Measurements from ENCODE around the gene LRWD1. TPM values are rescaled to one million over a fixed set of nuclear protein-coding genes. Genes with fewer than 3 reads are reported as not detected.
"Not testable (repeated sequence)": the region's sequence is repeated elsewhere in the genome, so short reads cannot be mapped to it uniquely, and the experiment has no call there.

LRWD1 gene
- total RNA-seq, 1 donor: 18.6 TPM

DNA sequence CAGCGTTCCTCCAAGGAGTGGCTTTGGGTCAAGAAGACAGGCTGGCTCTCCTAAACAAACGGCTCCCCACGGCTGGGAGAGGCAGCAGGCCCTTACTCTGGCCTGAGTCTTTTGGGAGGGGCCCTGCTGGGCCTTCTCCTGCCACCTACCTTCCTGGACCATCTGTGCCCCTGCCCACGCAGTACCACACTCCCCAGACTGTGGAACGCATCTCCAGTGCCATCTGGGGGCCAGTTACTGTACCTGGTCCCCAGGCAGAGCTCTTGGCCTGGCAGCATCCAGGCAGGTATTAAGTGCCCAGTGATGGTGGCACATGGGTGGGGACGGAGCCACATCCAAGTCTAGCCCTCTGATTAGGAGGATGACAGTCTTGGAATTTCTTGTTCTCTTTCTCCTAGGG lies 14.5 kb upstream of the LRWD1 start:
- no peak for DNase-seq (ENCODE audit: low read depth)
- TF ChIP-seq CTCF (IDR thresholded peaks at IDR 0.05; ENCODE audit: insufficient read depth, low read length): no peak
- H3K4me3 ChIP-seq (ENCODE audit: low read depth, low read length): no peak overlapping the region

DNA sequence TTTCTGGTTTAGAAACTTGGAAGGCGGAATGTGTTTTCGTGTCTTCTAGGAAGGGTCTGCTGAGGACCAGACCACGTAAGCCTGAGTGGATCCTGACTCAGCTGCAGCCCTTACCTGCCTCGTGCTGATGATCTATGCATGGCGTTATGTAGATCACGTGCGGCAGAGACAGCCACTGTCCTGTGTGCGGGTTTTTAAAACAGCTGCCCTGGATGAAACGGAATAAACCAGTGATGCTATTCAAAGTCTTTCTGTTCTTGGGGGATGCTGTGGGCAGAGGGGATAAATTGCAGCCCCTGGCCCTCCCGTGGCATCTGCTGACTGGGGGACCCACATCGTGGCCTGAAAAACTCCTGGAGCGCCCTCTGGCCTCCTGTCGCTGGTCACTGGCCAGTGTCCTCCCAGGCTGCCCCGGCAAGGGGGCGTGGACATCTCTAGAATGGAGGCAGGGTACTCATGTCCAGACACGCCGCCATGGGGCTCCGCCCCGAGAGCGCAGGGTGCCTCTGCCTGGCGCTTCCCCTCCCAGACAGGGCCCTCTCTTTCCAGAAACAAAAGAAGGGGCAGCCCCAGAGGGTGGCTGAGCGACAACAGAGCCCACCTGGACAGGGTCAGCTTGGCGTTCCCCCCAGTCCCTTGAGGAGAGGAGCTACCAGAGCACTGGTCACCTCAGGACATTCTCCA lies 13.3 kb upstream of the LRWD1 start:
- no peak for DNase-seq (ENCODE audit: low read depth)
- no peak for TF ChIP-seq CTCF (IDR thresholded peaks at IDR 0.05; ENCODE audit: insufficient read depth, low read length)
- no peak overlapping the region for H3K4me3 ChIP-seq (ENCODE audit: low read depth, low read length)

DNA sequence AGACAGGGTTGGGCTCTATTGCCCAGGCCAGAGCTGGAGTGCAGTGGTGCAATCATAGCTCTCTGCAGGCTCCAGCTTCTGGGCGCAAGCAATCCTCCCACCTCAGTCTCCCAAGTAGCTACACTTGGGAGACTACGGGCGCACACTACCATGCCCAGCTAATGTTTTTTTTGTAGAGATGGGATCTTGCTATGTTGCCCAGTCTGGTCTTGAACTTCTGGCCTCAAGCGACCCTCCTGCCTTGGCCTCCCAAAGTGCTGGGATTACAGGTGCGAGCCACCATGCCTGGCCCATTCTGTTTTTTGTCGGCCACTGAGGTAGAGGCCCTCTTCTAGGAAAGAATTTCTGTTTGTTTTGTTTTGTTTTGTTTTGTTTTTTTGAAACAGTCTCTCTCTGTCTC lies 12.3 kb upstream of the LRWD1 start:
- no peak overlapping the region for H3K4me3 ChIP-seq (ENCODE audit: low read depth, low read length)
- DNase-seq (ENCODE audit: low read depth): no peak
- TF ChIP-seq CTCF (IDR thresholded peaks at IDR 0.05; ENCODE audit: insufficient read depth, low read length): no peak

GRCh38 chr7:102453319-102453718 lies 11.5 kb upstream of the LRWD1 start:
- no peak for TF ChIP-seq CTCF (IDR thresholded peaks at IDR 0.05; ENCODE audit: insufficient read depth, low read length)
- no peak for DNase-seq (ENCODE audit: low read depth)
- H3K4me3 ChIP-seq (ENCODE audit: low read depth, low read length): no peak overlapping the region

DNA sequence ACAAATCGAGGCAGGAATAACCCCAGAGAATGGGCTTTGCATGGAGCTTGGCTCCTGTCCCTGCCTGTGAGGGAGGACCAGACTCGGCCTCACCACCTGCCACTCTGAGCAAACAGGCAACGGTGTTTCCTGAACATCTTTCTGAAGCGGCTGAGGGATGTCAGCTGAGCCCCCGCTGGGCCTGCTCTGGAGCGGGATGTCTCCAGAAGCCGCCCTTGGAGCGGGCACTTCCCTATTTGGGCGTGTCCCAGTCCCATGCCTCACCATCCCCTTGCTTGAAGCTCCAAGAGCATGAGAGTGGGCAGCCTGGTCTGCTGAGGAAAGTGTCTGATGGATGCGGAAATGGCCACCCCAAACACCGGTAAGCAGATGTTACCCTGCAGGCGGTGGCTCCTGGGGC lies 10.3 kb upstream of the LRWD1 start:
- no peak for TF ChIP-seq CTCF (IDR thresholded peaks at IDR 0.05; ENCODE audit: insufficient read depth, low read length)
- no peak overlapping the region for H3K4me3 ChIP-seq (ENCODE audit: low read depth, low read length)
- DNase-seq (ENCODE audit: low read depth): no peak

GRCh38 chr7:102454932-102455331 lies 9.9 kb upstream of the LRWD1 start:
- DNase-seq (ENCODE audit: low read depth); H3K4me3 ChIP-seq (ENCODE audit: low read depth, low read length): not testable (repeated sequence)

- DNase-seq (ENCODE audit: low read depth): no peak
- no peak for TF ChIP-seq CTCF (IDR thresholded peaks at IDR 0.05; ENCODE audit: insufficient read depth, low read length)
- H3K4me3 ChIP-seq (ENCODE audit: low read depth, low read length): no peak overlapping the region
Observed at GRCh38 chr7:102455596-102455995, 9.2 kb upstream of the LRWD1 start.
